Measurements from ENCODE around the gene C11orf24. TPM values are rescaled to one million over a fixed set of nuclear protein-coding genes. Genes with fewer than 3 reads are reported as not detected.
A peak's percentile ranks its signal among the peaks of the same experiment; 100 is the strongest.

Gene C11orf24
- total and polyA plus RNA-seq, 10 of the 15 experiments (the other 5 are each of a cell fraction or from before 2014, with no cell fraction given), result 4.3 to 104 (median 41.4) TPM

- TF ChIP-seq NKRF (conservative IDR thresholded peaks at IDR 0.05) (peak; percentile 72), BCLAF1 (IDR thresholded peaks at IDR 0.05) (no peak), MEF2A (IDR thresholded peaks at IDR 0.05; ENCODE audit: insufficient read depth, low read depth, low read length) (peak; percentile 86), ESRRA (IDR thresholded peaks at IDR 0.05; ENCODE audit: low read length) (no peak), ZNF622 (IDR thresholded peaks at IDR 0.05) (no peak), E4F1 (IDR thresholded peaks at IDR 0.05; ENCODE audit: borderline replicate concordance, partially characterized antibody) (peak; percentile 25), CBX3 (IDR thresholded peaks at IDR 0.05; ENCODE audit: borderline replicate concordance, low read depth) (no peak), POU2F2 (IDR thresholded peaks at IDR 0.05; ENCODE audit: borderline replicate concordance, low read depth, low read length) (0 out of 3 replicates have a peak, but pooled peaks have one; percentile 55), CREM (IDR thresholded peaks at IDR 0.05; ENCODE audit: low read depth) (peak; percentile 83), ZBTB4 (CRISPR knock-in tag; IDR thresholded peaks at IDR 0.05) (no peak), MYC (IDR thresholded peaks at IDR 0.05; ENCODE audit: insufficient read depth, insufficient read length, insufficient replicate concordance, low read length, severe bottlenecking) (no peak), RAD51 (IDR thresholded peaks at IDR 0.05) (no peak), EGR1 (IDR thresholded peaks at IDR 0.05; ENCODE audit: borderline replicate concordance in 1 of 2, low read depth in 2 of 2, low read length in 2 of 2) (peak in 1 of 2 experiments; percentile 14; a peak in 1 of 3 replicates), MXI1 (IDR thresholded peaks at IDR 0.05; ENCODE audit: low read depth, low read length) (peak; percentile 43; the same call in 1 of the 2 replicates), TBL1XR1 (IDR thresholded peaks at IDR 0.05; ENCODE audit: low read depth, low read length) (peak; percentile 34; the same call in 1 of the 2 replicates), FOS (IDR thresholded peaks at IDR 0.05; ENCODE audit: borderline replicate concordance, extremely low read depth, insufficient read length) (no peak)
Measured at GRCh38 chr11:68271781-68272608, at the start of gene C11orf24 (continued).
